ENCODE data around the gene TBCD.

- no peak for TF ChIP-seq EZH2phosphoT487 (IDR thresholded peaks at IDR 0.05; ENCODE audit: low read depth)
- no peak for TF ChIP-seq CTCF (IDR thresholded peaks at IDR 0.05; ENCODE audit: low read depth, low read length)
Observed at GRCh38 chr17:82920150-82920549, 168.3 kb downstream of the TBCD start.

Measured in OCI-LY3 (cell line).